Body of pancreas (tissue), 4 donors: ENCODE data around the gene GSG1L.

Experiments
- POLR2A ChIP-seq, 3 donors: fragments of 450-650 bp; IDR thresholded peaks; one replicate each; pipeline ENCODE4 v1.6.1; 2016; ENCODE audit warnings: antibody characterized with exemption in 3 of 3, mild to moderate bottlenecking in 2 of 3
- TF ChIP-seq, protein P1 (sequence below), 7 experiments: fragments of 450-650 bp in 4 of 7; fragments of 200-600 bp in 3 of 7; sonication (generic) in 3 of 7; IDR thresholded peaks; one replicate each; pipeline ENCODE4 v1.5.1; 2016 to 2019; ENCODE audit warnings: antibody characterized with exemption in 7 of 7

DNA sequence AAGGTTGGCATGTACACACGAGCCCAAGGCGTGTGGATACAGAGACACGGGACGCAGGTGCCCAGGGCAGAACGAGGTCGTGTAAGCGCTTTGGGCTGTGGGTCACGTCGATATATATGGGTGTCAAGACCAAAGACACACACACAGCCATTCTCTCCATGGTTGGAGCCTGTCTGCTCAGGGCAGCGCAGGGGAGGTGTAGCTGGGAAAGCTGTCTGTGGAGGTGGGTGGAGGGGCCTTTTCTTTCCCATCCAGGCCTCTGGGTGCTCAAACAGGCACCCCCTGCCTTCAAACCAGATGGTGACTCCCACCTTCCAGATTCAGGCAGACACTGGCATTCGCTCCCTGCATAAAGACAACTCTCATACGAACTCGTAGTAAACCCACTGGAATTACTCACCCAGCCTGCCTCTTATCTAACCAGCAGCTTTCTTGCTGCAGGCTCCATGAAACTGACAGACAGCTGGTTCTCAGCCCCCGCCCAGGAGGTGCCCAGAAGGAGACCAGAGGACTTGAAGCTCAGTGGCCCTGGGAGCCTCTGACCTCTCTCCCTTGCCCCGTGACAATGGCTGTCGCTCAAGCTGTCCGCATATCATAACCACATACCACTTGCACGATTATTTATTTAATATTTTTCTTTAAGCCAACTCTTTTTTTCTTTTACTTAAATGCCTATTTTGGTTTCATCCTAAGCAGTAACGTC lies 276.4 kb downstream of the GSG1L start:
- TF ChIP-seq, protein P1, sequence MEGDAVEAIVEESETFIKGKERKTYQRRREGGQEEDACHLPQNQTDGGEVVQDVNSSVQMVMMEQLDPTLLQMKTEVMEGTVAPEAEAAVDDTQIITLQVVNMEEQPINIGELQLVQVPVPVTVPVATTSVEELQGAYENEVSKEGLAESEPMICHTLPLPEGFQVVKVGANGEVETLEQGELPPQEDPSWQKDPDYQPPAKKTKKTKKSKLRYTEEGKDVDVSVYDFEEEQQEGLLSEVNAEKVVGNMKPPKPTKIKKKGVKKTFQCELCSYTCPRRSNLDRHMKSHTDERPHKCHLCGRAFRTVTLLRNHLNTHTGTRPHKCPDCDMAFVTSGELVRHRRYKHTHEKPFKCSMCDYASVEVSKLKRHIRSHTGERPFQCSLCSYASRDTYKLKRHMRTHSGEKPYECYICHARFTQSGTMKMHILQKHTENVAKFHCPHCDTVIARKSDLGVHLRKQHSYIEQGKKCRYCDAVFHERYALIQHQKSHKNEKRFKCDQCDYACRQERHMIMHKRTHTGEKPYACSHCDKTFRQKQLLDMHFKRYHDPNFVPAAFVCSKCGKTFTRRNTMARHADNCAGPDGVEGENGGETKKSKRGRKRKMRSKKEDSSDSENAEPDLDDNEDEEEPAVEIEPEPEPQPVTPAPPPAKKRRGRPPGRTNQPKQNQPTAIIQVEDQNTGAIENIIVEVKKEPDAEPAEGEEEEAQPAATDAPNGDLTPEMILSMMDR (IDR thresholded peaks at IDR 0.05), result no peak
- no peak for TF ChIP-seq POLR2A (IDR thresholded peaks at IDR 0.05)
